ENCODE measurements around the gene NFIA.
"Not testable (repeated sequence)": the region's sequence is repeated elsewhere in the genome, so short reads cannot be mapped to it uniquely, and the experiment has no call there.

Gene NFIA

DNA sequence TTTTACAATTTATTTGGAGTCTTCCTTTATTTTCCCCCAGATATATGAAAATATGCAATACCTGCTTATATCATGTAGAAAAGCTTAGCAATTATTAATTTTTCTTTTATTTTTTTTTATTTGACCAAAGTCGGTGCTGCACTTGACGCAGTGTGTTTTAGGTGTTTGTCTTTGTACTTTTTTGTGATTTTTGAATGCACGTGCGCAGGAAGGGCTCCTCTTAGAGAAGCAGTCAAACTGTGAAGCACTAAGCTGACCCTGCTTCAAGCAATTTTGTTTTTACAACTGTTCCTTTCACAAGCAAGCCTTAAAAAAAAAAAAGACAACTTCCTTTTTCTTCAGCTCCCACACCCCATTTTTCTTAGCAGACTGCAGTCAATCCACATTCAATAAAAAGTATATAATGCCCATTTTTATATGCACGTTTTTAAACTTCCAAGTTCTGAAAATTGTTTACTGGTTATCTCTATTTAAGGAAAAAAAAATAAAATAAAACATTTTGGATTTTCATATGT is 375.2 kb downstream of the NFIA start:
- no peak for DNase-seq (ENCODE audit: low read depth)

DNA sequence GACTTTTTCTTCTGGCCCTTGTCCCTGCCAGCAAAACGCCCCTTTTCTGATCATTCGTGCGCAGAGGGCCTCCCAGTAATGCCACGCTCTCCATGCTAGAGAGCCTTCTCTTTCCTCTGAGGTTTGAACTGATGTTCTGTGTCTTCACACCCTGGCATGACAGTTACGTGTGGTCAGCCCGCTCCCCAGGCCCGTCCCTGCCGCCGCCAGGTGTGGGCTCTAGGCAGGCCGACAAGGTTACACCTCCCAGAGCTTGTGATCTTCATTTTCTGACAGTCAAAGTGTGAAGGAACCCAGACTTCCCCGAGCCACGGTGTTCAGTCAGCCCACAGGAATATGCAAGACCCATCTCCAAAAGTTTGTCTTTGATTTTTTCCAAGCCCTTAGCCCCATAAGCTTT is 377.0 kb downstream of the NFIA start:
- DNase-seq (ENCODE audit: low read depth) = no peak

DNA sequence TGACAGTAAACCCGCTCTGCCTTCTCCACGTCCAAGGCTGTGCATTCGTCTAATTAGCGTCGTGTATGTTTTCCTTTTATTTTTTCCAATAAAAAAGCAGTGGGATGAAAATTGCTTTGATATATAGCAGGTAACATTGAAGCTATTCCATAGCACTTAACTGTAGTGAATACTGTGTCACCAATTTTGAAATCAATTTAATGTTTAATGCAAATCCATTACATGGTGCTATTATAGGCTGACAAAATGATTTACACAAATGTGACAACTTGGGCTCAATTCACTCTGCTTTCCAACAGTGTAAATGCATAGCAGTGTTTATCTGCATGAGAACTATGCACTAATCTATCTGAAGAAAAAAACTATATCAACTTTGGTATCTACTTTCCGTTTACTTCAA is 377.8 kb downstream of the NFIA start:
- no peak for DNase-seq (ENCODE audit: low read depth)

DNA sequence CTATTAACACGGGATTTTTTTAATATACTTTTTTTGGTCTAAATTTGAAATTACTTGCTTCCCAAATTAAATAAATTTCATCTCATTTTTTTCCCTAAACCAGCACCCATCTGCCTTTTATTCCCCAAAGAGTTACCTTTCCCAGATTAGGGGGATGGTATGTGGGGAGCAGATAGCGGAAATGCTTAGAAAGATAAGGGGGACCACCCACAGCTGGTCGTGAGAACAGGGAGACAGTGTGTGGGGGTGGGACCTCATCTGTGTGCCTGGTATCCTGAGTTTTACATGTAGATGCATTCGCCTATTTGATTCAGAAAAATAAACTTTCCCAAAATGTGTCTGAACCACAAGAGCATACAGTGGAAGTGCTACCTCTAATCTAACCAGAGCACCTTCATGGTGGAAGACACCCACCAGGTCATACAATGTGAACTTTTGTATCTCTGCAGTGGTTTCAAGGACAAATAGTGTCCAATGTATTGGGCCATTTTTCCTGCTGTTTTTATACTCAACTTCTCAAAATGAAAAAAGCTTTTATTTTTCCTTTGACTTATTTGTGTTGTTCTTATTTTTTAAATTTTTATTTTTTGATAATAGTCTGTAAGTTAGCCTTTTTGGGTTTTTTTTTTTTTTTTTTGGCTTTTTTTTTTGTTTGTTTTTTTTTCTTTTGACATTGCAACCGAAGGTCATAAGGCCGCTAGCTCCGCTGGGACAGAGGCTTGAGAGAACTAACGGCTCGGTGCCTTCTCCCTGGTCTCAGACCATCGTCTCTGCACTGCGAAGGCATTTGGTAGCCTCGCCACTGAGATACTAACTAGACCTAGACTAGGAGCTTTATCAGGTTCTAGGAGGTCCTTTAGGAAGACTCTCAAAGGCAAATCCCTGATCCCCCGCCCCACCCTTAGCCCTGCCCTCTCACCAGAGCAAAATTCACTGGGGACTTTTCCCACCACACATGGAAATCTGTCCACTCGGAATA is 379.3 kb downstream of the NFIA start:
- DNase-seq (ENCODE audit: low read depth) = no peak

DNA sequence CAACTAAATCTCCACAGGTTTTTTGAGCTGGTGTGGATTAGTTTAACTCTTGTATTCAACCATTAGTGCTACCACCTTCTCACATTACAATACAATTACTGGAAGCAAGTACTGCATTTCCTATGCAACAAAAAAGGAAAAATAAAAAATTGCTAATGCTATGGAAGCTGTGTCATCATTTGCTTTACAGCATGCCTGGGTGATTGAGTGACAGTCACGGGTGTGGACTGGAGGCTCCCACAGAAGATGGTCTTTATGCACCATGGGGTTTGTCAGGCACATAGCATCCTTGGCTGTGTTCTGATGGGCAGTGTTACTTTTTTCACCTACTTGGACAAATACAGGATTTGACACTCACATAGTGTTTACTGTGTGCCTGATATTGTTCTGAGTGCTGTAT is 380.3 kb downstream of the NFIA start:
- DNase-seq (ENCODE audit: low read depth) = no peak

DNA sequence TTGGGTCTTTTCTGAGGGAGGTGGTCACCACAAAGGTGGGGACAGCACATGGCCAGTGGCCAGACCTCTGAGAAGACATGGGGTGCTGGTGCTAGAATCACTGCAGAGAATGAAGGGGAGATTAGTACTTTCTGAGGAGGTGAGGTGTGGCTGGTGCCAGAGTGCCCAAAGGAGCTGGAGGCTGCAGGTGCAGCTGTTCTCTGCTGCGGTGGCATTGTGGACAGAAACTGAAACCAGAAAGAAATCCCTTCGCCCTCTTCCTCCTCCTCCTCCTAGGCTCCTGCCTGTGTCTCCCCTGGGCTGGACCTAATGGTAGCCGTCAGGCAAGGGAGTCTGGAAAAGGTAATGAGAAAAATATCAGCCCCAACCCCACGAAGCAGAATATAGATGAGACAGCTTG is 380.9 kb downstream of the NFIA start:
- DNase-seq (ENCODE audit: low read depth) = no peak

DNA sequence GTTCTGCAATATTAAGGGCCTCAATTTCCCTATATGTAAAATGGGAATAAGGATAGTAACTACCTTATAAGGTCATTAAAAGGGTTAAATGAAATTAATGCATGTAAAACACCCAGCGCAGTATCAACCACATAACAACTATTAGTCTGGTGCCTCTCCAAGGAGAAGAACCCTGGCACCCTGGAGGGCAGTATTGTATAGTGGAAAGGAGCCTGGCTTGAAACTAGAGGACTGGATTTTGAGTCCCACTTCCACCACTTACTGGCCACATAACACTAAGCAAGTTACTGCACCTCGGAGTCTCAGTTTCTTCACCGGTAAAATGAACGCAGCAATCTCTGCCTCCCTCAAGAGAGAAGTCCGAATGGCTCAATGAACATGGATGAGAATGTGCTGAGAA is 385.5 kb downstream of the NFIA start:
- not testable (repeated sequence) for DNase-seq (ENCODE audit: low read depth)

DNA sequence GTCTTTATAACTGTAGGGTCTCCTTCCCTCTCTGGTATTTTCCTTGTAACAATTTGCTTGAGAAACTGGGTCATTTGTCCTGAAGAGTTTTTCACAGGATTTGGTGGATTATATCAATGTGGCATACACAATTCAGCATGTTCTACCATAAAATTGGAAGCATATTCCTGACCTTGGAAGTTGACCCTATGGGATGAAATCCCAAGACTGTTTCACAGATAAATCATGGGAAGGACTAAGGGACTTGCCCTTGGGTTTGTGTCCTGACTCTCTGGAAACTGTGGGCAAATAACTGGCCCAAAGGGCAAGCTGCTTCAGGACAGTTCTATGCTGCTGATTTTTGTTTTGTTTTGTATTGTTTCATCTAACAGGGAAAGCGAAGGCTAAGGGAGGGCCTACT is 387.0 kb downstream of the NFIA start:
- DNase-seq (ENCODE audit: low read depth) = no peak

DNA sequence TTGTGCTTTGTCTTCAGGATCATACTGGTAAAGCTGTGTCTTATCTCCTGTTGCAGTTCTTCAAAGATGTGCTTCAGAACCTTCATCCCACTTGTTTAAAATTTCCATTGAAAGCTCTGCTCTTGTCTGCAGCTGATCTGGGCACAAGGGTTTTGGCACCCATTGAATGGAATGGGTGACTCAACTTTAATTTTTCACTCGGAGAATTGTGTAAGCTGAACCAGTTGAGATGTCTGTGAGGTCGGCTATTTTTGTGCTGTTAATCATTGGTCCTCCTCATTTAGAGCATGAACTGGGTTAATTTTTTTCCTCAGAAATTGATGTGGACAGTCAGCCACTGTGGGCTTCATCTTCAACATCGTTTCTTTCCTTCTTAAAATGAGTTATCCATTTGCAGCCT is 390.5 kb downstream of the NFIA start:
- no peak for DNase-seq (ENCODE audit: low read depth)

DNA sequence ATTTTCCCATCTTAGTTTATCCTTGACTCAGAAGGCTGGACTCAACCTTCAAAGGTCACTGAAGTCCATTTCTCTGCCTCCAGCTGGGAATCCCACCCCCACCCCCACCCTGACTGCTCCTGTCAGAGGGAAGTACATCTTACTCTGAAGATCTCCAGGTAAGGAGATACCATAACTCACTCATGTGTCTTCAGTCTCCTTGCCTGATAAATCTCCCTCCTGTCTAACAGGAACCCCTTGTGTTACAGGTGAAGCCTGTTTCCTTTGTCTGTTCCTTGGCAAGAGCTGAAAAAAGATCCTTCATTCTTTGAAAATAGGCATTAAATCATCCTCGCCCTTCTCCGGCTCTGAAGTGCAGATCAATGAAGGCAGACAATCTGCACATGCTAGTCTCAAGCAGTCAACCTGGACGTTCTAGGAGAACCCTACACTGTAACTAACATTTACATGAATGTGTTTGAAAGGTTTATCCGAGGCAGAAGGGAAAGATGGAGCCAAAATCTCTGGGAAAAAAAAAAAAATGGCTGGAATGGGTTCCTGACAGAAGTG is 392.0 kb downstream of the NFIA start:
- DNase-seq (ENCODE audit: low read depth) = no peak

DNA sequence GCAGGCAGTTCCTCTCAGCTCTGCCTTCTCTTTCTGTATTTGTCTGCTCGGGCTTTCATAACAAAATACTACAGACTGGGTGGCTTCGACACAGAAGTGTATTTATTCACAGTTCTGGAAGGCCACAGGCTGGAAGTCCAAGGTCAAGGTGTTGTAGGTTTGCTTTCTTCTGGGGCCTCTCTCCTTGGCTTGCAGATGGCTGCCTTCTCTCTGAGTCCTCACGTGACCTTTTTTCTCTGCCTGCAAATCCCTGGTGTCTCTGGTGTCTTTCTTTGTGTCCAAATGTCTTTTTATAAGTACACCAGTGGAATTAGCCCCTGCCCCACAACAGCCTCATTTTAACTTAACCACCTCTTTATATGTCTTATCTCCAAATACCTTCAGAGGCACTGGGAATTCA is 392.6 kb downstream of the NFIA start:
- DNase-seq (ENCODE audit: low read depth) = no peak

DNA sequence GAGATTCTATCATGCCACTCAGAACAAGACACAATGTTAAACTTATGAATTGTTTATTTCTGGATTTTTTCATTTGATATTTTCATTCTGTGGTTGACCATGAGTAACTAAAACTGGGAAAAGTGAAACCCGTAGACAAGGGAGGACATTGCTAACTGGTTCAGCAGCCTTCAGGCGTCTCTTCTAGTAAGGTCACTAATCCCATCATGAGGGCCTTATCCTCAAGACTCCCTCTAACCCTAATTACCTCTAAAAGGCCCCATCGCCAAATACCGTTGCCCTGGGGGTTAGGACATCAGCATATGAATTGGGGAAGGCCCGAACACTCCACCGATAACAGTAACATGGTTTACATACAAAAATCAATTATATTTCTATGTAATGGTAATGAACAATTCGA is 394.9 kb downstream of the NFIA start:
- DNase-seq (ENCODE audit: low read depth) = no peak

DNA sequence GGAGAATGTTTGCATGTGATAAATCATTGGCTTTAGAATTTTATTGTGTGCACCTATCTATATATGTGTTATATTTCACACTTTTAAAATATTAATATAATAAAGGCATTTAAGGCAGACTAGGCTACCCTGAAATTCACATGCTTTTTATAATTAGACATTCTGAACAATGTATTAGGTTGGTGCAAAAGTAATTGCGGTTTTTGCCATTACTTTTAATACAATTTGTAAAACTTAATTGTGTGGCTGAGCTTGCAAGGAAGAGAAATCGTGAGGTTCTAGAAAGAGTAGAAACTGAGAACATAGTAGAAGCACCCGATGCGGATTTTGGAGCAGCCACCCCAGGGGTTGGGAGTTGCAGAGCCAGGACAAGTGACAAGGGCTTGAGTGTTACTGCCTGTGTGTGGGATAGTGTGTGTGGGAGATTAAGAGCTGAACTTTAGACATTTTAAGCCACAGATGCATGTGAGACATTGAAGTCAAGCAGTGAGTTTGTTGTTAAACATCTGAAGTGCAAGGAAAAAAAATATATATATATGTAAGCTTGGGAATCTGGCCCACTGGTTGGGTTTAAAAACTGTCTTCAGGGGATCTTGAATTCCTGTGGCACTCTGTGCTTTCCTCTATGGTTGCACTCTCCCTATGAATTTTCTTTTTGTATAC is 398.0 kb downstream of the NFIA start:
- DNase-seq (ENCODE audit: low read depth) = no peak

DNA sequence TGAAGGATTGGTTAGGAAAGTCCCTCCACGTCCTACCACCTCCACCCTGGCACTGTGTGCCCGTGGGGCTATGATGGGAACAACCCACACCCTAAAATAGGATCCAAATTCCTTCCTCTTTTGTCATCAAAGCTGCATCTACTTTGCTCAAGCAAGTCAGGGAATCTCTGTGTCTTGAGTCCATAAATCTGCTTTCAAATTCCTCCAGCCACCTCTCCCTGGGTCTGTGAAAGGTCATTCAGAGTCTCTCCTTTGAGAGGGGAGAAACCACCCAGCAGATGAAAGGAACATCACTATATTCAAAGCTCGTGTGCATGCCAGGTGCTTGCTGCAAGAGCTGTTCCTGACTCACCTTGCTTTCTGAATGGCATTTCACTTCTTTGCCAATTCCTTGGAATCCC is 399.0 kb downstream of the NFIA start:
- DNase-seq (ENCODE audit: low read depth) = no peak

DNA sequence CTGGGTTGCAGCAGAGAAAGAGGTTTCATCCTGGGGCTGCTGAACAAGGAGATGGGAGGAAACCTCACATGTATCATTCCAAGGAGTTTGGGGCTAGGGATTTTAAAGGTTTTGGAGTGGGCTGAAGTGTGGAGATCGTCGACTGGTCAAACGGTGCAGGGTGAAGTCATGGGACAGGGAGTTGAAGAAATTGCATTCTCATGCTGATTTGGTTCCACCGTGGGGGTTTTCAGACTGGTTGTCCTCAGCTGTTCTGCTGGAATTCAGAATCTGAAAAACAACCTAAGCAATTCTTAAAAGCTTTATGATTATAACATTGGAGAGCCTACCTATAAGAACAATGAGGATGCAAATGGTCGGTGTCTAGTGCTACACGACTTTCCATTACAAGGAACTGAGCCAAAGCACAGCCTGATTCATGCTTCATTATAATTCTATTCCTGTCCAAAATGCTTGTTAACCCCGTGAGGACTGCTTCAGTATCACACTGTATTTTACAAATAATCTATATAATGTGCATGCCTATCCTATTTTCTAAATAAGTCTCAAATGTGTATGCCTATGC is 399.9 kb downstream of the NFIA start:
- no peak for DNase-seq (ENCODE audit: low read depth)

DNA sequence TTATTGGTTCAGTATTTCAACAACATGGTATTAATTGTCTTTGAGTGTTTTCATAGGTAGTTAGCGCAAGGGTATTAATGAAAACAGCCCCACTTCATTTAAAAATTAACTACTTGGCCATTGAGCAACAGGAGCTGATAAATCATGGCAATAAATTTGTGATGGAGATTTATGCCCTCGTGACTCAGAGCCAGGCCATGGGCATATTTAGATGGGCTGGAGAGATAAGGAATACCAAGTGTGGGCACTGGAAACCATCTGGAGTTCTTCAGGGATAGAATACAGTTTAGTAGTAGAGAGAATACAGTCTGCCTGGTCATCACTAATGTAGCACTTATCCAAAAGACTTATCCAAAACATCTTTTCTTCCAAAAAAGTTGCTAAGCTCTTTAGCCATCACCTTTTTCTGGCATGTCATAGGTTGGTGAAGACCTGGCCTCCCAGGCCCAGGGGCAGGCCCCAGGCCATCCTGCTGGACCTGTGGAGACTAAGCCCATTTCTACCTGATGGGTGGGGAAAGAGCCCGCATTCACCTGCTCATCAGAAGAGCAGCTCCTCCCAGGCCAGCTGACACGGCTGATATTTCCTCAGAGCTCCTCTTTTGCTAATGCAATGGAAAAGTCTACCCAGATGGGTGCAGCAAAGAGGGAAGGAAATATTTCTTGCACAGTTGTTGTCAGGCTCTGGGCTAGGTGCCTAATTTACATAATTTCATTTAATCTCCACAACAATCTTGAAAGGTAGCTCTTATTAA is 404.6 kb downstream of the NFIA start:
- no peak for DNase-seq (ENCODE audit: low read depth)

DNA sequence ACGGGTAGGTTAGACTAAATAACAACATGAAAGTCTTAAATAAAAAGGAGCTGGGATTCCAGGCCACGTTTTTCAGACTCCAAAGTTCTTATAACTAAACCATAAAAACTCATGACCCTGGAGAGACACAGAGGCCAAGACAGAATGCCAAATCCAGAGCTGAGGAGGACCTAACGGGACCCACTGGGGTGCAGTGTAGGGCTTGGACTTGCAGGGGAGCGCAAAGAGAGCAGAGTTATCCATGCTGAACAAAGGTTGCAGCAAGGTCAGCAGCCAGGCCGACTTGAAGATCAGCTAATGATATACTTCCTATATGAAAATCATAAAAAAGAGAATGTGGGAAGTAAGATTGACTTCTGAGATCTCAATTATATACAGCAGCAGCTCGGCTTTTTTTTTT is 405.4 kb downstream of the NFIA start:
- no peak for DNase-seq (ENCODE audit: low read depth)

DNA sequence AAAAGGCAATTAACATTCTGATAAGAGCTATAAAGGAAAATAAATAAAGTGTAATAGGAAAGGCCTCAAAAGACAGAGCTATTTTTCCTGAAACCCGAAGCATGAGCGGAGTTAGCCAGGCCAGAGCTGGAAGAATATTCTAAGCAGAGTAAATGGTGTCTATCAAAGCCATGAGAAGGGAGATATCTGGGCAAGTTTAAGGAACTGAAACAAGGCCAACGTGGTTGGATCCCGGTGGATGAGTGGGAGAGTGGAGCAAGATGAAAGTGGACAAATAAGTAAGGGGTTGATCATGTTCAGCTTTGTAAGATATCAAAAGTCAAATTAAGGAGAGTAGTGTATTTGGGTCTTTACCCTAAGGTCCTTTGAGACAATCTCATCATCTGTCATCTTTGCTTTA is 408.6 kb downstream of the NFIA start:
- no peak for DNase-seq (ENCODE audit: low read depth)

DNA sequence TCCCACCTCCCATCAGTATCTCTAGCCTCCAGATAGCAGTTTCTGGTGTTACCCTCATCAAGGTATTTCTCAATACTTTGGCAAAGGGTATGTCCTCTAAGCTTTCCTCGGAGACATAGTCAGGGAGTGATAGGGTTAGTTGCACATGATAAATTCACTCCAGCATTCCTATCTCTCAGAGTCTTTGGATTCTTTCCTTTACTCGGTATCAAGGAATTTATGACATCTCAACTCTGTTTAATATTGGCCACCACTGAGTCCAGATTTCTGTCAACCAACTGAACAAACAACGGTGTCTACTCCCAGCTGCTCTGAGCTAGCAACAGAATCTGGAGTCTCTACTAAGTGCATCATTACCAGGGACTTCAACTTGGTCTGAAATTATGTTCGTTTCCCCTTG is 409.1 kb downstream of the NFIA start:
- no peak for DNase-seq (ENCODE audit: low read depth)

DNA sequence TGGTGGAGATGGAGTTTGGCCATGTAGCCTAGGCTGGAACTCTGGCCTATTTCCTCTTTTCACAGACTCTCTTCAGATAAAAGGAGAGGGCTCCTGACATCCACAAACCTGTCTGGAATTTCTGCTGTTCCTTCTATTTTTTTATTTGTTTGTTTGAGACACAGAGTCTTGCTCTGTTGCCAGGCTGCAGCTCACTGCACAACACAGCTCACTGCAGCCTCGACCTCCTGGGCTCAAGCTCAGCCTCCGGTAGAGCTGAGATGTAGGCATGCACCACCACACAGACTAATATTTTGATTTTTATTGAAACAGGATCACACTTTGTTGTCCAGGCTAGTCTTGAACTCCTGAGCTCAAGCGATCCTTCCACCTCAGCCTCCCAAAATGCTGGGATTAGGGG is 411.6 kb downstream of the NFIA start:
- no peak for DNase-seq (ENCODE audit: low read depth)

DNA sequence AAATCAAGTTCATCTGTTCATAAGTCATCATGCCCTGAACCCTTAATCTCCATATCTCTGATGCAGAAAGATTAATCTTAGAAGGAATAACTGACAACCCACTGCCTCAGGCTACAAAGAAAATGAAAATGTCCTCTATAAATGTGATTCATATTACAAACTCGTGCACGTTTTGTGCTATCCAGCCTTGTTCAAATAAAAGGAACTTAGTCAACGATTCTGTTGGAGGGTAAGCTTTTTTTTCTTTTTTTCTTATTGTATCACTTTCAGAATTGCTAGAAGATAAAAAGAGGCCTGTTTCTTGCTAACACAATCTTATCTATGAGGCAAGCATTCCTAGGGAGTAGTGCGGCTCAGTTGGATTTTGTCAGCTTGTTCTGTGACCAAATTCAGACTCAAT is 414.1 kb downstream of the NFIA start:
- DNase-seq (ENCODE audit: low read depth) = no peak

DNA sequence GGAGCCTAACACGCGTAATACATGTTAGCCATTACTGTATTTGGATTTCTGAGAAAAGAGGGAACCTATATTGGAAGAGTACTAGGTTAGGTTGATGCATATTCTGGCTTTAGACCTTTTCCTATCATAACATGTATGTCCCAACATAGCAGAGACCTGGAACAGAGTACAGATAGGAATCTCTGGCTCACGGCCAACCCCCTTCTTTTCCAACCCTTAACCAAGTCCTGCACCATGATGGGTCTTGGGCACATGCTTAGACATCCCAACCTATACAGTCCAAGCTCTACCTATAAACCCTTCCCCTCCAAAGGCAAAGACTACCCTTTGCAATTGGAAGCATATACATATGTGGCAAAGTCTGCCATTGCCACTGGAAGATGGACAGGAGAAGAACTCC is 414.7 kb downstream of the NFIA start:
- DNase-seq (ENCODE audit: low read depth) = no peak
